Kasumi-1 (cell line): Measurements from ENCODE around the gene WFIKKN2.
"Not testable (repeated sequence)": the region's sequence is repeated elsewhere in the genome, so short reads cannot be mapped to it uniquely, and the experiment has no call there.

Source experiments
- DNase-seq, 2 experiments: peaks; one replicate each; lab custom pipeline; 2025; lab: John Stamatoyannopoulos, UW

The WFIKKN2 gene

DNA sequence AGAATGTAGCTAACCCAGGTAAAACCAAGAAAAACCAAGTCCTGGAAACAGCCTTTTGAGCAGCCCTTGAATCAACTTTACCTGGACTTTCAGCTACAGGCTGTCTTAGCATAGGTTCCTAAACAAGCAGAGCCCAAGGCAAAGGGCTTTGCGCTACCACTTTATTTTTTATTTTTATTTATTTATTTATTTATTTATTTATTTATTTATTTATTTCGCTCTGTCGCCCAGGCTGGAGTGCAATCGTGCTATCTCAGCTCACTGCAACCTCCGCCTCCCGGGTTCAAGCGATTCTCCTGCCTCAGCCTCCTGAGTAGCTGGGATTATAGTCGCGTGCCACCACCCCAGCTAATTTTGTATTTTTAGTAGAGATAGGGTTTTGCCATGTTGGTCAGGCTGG is 41.7 kb downstream of the WFIKKN2 start:
- DNase-seq, result not testable (repeated sequence)

DNA sequence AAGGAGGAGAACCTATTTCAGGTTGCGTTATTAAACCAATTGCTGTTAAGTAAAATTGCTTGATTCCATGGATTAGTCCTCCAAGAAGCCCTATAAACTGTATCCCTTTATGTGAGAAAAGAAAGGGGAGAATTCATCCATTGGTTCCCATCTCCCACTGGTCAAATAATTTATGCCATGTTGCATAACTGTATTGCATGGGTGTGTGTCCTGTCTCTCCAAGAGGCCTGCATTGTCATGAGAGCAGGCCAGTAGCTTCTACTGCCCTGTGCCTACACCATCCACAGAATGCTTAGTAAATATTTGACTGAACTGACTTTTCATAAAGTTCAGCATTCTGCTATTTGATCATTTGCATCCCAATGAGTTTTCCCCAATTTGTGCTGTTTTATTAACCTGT is 42.5 kb downstream of the WFIKKN2 start:
- no peak for DNase-seq

DNA sequence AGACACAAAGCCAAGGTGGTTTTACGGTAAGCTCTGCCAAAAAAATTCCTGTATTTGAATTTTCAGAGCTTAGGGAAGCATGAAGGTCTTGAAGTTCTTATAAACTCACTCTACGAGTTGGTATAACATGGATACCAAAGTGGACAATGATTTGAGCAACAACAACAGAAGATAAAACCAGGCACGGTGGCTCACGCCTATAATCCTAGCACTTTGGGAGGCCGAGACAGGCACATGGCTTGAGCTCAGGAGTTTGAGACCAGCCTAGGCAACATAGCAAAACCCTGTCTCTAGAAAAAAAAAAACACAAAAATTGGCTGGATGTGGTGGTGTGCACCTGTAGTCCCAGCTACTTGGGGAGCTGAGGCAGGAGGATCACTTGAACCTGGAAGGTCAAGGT is 43.7 kb downstream of the WFIKKN2 start:
- DNase-seq, result no peak

DNA sequence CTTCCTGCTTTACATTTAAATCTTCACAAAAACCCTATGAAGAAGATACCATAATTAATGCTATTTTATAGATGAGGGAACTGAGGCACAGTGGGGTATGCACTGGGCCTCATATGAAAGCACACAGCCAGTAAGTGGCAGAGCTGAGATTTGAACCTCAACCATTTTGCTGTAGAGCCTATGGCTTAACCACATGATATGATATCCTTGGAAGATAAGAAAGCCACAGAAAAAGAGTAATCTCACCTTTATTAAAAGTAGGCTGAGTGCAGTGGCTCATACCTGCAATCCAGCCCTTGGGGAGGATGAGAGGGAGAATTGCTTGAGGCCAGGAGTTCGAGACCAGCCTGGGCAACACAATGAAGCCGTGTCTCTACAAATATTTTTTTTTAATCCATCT is 45.8 kb downstream of the WFIKKN2 start:
- DNase-seq, result no peak

DNA sequence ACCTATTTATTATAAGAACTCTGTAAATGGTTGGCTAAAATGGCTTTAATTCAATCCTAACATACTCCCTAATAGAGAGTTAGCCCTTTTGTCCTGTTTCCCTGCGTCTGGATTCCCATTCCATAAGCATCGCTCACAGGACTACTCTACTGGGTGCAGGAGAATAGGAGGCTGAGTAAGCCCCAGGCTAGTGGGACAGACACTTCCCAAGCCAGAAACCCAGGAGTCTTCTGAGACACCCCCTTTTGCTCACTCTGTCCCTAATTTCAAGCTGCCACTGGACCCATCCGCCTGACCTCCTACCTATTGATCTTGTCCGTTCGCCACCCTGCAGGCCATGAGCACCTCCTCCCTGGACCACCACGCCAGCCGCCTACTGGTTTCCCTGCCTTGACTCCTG is 47.5 kb downstream of the WFIKKN2 start:
- no peak for DNase-seq

DNA sequence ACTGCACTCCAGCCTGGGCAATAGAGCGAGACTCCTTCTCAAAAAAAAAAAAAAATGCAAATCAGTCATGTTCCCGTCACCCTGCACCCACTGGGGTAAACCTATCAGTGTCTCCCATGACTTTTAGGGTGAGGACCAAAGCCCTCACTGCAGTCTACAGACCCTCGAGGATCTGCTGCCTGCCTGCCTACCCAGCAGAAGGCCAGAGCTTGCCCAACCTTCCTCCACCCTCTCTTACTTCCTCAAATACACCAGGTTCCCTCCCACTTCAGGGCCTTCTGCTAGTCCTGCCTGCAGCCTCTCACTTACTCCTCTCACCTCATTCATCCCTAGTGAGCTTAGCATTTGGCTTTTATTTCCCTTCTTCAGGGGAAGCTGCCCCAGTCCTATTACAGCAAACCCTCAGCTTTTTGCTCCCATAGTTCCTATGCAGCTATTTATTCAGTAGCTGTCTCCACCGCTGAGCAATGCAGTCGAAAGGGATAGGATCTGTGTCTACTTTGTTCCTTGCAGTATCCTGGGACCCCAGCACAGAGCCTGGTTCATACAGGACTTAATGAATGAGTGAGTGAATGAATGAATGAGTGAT is 48.6 kb downstream of the WFIKKN2 start:
- peak; percentile 98 to 99 for DNase-seq

DNA sequence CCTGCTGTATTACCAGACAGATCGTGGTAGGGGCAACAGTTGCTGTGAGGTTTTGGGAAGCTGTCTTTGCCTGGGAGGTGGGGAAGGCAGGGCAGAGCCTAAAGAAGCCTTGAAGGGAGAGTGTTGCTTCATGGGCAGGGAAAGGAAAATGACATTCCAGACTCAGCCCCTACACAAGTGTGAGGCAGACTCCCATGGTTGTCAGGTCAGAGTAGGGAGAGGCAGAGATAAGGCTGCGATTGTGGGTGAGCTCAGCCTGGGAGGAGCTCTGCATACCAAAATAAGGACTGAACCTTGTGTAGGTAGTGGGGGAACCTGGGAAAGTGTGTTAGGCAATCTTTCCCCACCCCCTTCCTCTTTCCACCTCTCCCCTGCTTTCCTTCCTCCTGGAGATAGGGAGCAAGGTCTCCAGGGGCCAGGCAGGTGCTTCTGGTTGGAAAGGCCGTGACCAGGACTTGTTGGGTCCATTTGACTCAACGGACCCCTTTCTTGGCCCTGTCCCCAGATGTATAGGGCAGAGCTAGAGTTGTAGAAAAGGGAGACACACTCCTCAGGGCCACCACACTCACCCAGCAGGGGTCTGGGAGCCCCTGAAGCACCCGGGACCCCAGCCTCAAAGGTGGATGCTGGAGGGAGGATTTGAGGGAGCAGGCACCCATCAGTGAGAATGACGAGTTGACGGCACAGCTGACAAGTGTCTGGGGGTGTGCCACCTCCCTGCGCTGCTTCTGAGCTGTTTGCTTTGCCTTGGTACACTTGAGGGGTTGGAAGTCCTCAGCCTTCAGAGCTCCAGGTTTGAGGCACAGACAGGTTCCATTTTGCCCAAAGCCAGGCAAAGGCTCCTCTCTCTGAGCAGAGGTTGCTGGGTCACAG is 49.3 kb downstream of the WFIKKN2 start:
- no peak for DNase-seq

DNA sequence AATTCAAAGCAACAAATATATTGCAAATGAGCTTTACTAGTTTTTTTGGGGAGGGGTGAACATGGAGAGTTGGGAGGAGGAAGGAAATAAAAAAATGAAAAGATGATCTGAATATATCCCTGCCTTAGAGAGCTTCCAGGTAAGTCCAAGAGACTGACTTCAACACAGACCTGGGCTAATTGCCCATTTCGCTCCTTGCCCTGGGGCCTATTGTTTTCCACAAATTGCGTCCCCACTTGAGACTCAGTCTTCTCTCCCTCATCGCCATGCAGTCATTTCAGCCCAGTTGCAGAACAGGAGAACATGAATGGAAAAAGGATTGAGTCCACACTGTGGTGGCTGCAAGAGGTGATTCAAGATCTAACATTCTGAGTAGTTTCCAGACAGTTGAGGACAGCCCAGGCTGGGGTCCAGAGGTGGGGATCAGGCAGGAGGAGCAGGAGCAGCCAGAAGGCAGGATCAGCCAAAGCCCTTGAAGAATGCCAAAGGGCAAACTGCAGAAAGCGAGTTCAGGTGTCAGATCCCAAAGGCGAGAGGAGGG is 52.4 kb downstream of the WFIKKN2 start:
- no peak for DNase-seq

DNA sequence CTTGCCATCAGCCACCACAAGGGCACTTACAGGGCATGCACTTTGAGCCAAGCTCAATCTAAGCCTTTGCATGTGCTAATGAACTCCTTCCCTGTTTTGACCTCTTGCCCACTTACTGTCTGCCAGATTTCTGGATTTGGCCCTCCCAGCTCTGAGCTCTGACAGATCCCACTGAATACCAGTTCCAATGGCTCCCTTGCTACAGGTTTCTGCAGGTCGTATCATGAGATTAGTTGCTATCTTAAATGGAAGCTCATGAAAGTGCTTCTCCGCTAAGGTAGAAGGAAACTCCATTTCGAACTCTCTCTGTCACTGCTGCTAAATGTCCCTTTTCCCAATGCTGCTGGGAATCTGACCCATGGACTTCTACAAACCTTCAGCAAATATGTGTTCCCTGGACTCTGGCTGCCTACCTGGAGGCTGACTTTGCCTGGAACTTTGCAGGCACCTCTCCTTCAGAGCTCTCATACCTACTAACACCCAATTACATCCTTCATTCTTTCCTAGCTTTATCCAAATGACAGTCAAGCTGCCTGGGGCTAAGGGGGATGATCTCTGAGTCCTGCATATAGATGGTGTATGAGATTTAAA is 54.2 kb downstream of the WFIKKN2 start:
- no peak for DNase-seq

DNA sequence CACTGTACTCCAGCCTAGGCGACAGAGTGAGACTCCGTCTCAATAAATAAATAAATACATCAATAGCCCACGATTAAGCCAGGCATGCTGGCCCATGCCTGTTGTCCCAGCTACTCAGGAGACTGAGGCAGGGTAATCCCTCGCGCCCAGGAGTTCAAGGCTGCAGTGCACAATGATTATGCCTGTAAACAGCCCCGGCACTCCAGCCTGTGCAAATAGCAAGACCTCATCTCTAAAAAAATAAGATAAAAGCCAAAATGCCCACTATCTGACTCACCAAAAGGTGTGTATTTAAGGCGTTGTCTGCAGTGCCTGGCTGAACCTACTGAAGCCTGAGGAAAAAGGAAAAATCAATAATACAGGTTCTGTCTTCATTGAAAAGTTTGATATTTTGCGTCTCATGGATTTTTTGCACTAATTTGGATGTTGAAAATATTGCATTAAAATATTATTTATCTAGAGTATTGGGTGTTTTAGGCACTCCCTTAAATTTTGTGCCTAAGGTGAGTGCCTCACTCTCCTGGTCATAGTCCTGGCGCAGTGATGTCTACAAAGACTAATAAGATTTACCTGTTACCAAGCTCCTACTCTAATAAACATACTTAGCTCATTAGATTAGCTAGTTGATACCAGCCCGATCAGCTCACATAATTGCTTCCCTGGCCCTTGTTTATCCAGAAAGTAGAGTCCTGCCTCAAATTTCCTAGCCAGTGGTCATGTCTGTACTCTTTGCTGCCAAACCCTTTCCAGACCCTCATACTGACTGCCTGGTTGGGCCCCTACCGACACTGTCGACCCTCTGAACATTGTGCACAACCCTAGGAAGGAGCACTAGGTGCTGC is 55.5 kb downstream of the WFIKKN2 start:
- DNase-seq, result no peak

DNA sequence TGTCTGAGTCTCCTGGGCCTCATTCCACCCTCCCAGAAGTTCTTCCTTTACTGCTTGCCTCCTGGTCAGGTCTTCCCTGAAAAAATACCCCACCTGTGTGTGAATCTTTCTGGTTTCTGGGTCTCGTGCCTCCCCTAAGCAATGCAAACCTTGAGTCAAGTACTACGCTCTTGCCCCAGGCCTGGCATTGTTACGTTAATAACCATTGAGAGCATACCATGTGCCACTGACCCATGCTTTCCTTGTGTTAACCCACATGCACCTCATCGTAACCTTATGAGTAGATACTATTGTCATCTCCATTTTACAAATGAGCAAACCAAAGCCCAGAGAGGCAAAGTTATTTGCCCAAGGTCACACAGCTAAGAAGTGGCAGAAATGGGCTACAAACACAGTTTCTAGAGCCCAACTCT is 56.2 kb downstream of the WFIKKN2 start:
- DNase-seq, result no peak
